ENCODE results near the gene CCNL2. TPM values are rescaled to one million over a fixed set of nuclear protein-coding genes. Genes with fewer than 3 reads are reported as not detected.
A peak's percentile ranks its signal among the peaks of the same experiment; 100 is the strongest.

The CCNL2 gene
- total RNA-seq, 6 donors from 2014 or later, result 131 to 897 (median 216) TPM

DNA sequence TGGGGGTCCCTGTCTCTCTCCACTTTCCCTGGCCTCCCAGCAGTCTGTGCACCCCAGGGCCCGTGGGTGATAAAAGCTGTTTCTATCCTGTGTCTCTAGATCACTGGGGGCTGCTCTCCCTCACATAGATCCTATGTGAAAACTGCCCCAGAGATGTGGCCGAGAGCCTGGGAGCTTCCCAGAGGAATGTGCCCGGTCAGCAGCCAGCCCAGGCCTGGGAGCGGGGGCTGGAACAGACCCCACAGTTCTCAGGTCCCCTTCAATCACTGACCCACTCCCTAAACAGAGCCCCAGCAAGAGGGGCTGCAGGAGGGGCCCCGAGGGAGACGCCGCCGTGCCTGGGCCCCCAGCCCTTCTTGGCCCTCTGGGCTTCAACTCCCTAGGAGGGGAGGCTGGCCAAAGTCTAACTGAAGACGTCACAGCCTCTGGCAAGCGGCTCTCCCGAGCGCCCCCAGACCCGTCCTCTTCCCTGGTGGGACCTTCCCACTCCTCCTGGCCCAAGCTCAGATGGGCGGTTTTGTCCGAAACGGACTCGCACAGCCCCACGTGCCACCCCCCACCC lies 41.2 kb downstream of the CCNL2 start:
- H3K36me3 ChIP-seq, result peaks cover 0 to 6% (median 0%) of the 10 kb centered on the region in 4 donors

DNA sequence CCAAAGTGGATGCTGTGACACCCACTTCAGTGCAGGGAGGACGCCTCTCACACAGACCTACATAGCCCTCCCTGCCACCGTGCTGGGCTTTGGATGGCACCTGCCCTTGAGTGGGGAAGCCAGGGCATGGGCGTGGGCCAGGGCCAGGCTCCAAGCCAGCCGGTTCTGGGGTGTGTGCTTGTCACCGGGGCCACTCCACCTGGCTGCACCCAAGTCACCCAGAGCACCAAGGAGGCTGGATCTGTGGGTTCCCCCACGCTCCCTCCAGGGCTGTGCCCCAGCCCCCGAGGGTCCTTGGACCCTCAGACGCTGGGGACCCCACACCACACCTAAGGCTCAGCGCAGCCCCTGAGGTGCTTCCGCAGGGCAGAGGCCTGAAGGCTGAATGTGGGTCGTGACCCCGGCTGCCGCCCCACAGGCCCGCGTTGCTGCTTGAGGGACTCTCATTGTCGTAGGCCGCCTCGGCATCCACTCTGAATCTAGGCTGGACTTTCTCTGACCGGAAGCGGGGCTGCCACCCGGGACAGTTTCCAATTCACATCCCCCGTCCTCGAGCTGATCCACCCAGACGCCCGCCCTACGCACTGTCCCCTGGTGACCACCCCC lies 42.2 kb downstream of the CCNL2 start:
- Histone ChIP-seq H3K27me3 (peaks cover 2 to 54% (median 29%) of the 10 kb centered on the region in 4 donors), H3K4me1 (peaks cover 41 to 72% (median 62%) of the 10 kb centered on the region in 4 donors), H3K9me3 (no peaks in the 10 kb centered on the region), H3K27ac (peak overlapping the region; percentile 76 to 85 (median 83)), H3K36me3 (peaks cover 0 to 6% (median 0%) of the 10 kb centered on the region in 4 donors), H3K4me3 (peak overlapping the region; percentile 22 to 53 (median 44))
- TF ChIP-seq POLR2A (IDR thresholded peaks at IDR 0.05), result no peak
- TF ChIP-seq EP300 (IDR thresholded peaks at IDR 0.05), result no peak
- ATAC-seq (ENCODE audit: low FRiP score in 2 of 2), result peak in 1 of 2 donors; percentile 12
- 9 to 33% methylated on average over 8 to 24 of the region's 26 CpGs for WGBS, 2 donors
- peak in 1 of 2 donors; percentile 83 for DNase-seq

More for the DNA sequence above, 41.2 kb downstream of the CCNL2 start:
- 7 to 62% methylated on average over 3 to 11 of the region's 18 CpGs for WGBS, 2 donors
- ATAC-seq (ENCODE audit: low FRiP score in 2 of 2) (no peak), DNase-seq (no peak)
- Histone ChIP-seq H3K4me1 (peaks cover 36 to 65% (median 58%) of the 10 kb centered on the region in 4 donors), H3K9me3 (no peaks in the 10 kb centered on the region), H3K27me3 (peaks cover 2 to 51% (median 27%) of the 10 kb centered on the region in 4 donors), H3K27ac (peak overlapping the region; percentile 76 to 85 (median 83)), H3K4me3 (peak overlapping the region; percentile 21 to 53 (median 44))
- TF ChIP-seq POLR2A (IDR thresholded peaks at IDR 0.05) (no peak), EP300 (IDR thresholded peaks at IDR 0.05) (no peak), POLR2AphosphoS5 (IDR thresholded peaks at IDR 0.05) (no peak)
- TF ChIP-seq, protein P1, sequence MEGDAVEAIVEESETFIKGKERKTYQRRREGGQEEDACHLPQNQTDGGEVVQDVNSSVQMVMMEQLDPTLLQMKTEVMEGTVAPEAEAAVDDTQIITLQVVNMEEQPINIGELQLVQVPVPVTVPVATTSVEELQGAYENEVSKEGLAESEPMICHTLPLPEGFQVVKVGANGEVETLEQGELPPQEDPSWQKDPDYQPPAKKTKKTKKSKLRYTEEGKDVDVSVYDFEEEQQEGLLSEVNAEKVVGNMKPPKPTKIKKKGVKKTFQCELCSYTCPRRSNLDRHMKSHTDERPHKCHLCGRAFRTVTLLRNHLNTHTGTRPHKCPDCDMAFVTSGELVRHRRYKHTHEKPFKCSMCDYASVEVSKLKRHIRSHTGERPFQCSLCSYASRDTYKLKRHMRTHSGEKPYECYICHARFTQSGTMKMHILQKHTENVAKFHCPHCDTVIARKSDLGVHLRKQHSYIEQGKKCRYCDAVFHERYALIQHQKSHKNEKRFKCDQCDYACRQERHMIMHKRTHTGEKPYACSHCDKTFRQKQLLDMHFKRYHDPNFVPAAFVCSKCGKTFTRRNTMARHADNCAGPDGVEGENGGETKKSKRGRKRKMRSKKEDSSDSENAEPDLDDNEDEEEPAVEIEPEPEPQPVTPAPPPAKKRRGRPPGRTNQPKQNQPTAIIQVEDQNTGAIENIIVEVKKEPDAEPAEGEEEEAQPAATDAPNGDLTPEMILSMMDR (IDR thresholded peaks at IDR 0.05), result no peak

DNA sequence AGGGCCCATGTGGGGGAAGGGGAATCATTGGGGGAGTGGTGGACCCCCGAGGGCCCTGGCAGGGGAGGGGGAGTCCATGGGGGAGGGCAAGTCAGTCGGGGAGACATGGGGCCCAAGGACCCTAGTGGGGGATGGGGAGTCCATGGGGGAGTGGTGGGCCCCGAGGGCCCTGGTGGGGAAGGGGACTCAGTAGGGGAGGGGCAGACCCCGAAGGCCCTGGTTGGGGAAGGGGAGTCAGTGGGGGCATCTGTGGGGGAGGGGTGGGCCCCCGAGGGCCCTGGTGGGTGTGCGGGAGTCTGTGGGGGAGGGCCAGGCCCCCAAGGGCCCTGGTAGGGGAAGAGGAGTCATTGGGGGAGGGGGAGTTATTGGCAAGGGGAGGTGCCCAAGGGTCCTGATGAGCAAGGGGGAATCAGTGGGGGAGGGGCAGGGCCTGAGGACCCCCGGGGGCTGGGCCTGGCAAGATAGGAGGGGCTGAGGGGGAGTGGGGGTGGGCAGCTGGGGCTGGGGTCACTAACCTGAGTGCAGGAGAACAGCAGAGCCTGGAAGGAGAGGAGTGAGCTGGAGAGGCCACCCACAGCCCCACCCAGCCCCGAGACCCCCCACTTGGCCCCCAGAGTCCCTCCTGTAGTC lies 42.9 kb downstream of the CCNL2 start:
- ATAC-seq (ENCODE audit: low FRiP score in 2 of 2), result no peak
- WGBS, 2 donors, result 44 to 60% methylated on average over 1 to 5 of the region's 8 CpGs
- Histone ChIP-seq H3K27ac (peak overlapping the region; percentile 76 to 85 (median 83)), H3K4me3 (peak overlapping the region in 3 of 4 donors; percentile 38 to 53 (median 51)), H3K9me3 (no peaks in the 10 kb centered on the region), H3K4me1 (peaks cover 40 to 74% (median 65%) of the 10 kb centered on the region in 4 donors), H3K27me3 (peaks cover 2 to 54% (median 29%) of the 10 kb centered on the region in 4 donors), H3K36me3 (peaks cover 0 to 6% (median 0%) of the 10 kb centered on the region in 4 donors)
- no peak for DNase-seq
- TF ChIP-seq POLR2AphosphoS5 (IDR thresholded peaks at IDR 0.05) (no peak), POLR2A (IDR thresholded peaks at IDR 0.05) (no peak), EP300 (IDR thresholded peaks at IDR 0.05) (no peak)
- TF ChIP-seq, protein P1 (IDR thresholded peaks at IDR 0.05), result no peak

DNA sequence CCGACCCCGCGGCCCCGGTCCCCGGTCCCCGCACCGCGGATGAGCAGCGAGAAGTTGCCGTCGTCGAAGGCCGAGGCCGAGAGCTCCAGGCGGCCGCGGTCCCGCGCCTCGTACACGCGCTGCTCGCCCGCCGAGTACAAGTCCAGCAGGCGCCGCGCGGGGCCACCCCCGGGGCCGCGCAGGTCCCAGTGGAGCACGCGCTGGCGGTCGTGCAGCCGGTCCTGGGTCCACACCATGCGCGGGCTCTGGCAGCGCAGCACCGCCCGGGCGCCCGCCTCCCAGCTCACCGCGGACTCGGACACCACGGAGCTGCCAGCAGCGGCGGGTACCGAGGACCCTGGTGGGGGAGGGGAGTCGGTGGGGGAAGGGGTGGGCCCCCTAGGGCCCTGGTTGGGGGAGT lies 43.7 kb downstream of the CCNL2 start:
- 13% methylated on average over 17 of the region's 52 CpGs; no CpG with 5 or more reads in 1 of the 2 donors for WGBS, 2 donors
- no peak for TF ChIP-seq POLR2AphosphoS5 (IDR thresholded peaks at IDR 0.05)
- no peak for TF ChIP-seq POLR2A (IDR thresholded peaks at IDR 0.05)
- Histone ChIP-seq H3K4me1 (peaks cover 31 to 69% (median 63%) of the 10 kb centered on the region in 4 donors), H3K36me3 (peaks cover 0 to 6% (median 0%) of the 10 kb centered on the region in 4 donors), H3K27me3 (peaks cover 2 to 54% (median 29%) of the 10 kb centered on the region in 4 donors), H3K27ac (peak overlapping the region in 2 of 4 donors; percentile 42 to 81), H3K4me3 (peak overlapping the region in 3 of 4 donors; percentile 9 to 30 (median 29)), H3K9me3 (no peaks in the 10 kb centered on the region)
- DNase-seq, result peak in 1 of 2 donors; percentile 91
- ATAC-seq (ENCODE audit: low FRiP score in 2 of 2), result no peak

DNA sequence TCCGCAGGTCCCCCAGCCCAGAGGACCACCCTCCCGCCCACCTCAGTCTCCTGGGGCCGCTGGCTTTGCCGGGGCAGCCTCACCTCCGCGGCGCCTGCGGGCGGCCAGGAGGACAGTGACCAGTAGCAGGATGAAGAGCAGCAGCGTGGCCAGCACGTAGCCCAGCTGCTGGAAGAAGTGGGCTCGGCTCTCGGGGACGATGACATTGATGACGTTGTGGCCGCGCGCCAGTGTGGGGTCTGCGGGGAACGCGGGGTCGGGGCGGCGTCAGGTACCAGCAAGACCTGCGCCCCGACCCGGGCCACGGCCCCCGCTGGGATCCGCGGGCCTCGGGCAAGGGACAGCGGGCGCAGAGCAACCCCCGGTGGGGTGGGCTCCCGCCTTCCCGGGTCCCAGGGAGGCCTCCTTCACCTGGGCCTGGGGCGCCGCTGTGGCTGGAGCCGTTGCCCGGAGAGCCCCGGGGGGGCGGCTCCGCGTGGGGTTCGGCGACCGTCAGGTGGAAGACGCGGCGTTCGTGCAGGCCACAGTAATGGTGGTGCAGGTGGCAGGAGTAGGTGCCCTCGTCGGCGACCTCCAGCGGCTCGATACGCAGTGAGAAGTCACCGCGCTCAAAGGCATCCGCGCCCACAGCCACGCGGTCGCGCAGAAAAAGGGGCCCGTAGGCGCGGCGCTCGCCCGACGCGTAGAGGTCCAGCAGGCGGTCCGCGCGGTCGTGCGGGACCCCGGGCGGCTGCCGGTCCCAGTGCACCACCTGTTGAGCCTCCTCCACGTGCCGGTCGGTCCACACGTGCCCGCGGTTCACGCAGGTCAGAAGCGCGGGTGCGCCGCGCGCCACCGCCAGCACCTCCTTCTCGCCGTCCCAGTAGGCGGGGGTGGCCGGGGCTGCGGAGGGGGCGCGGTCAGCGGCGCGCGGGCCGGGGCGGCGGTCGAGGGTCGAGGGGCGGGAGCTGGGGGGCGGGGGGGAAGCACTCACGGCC lies 44.6 kb downstream of the CCNL2 start:
- Histone ChIP-seq H3K4me3 (peak overlapping the region in 3 of 4 donors; percentile 9 to 30 (median 29)), H3K27me3 (peaks cover 2 to 54% (median 29%) of the 10 kb centered on the region in 4 donors), H3K36me3 (peaks cover 0 to 6% (median 0%) of the 10 kb centered on the region in 4 donors), H3K27ac (peak overlapping the region in 1 of 4 donors; percentile 48), H3K9me3 (no peaks in the 10 kb centered on the region), H3K4me1 (peaks cover 30 to 69% (median 57%) of the 10 kb centered on the region in 4 donors)
- DNase-seq (peak in 1 of 2 donors; percentile 87), ATAC-seq (ENCODE audit: low FRiP score in 2 of 2) (no peak)
- TF ChIP-seq POLR2A (IDR thresholded peaks at IDR 0.05) (peak in 1 of 4 donors; percentile 5), EP300 (IDR thresholded peaks at IDR 0.05) (no peak)
- WGBS, 2 donors, result 42 to 54% methylated on average over 37 to 89 of the region's 116 CpGs

All from upper lobe of left lung (tissue), 6 donors.